Limb (tissue), 2 donors: ENCODE data around the gene PHYKPL.
"Not testable (repeated sequence)": the region's sequence is repeated elsewhere in the genome, so short reads cannot be mapped to it uniquely, and the experiment has no call there.

ENCODE experiments used
- DNase-seq, 2 donors: peaks; one replicate each; pipeline ENCODE4 v3.0.0-alpha.2; 2016; ENCODE audit errors: extremely low spot score in 2 of 2

PHYKPL gene

GRCh38 chr5:178207917-178208280 lies 24.7 kb downstream of the PHYKPL start:
- no peak for DNase-seq

GRCh38 chr5:178207183-178207916 lies 25.3 kb downstream of the PHYKPL start:
- no peak for DNase-seq

- DNase-seq: no peak
Observed at GRCh38 chr5:178206166-178207101, 26.2 kb downstream of the PHYKPL start.

GRCh38 chr5:178205749-178206047 lies 26.9 kb downstream of the PHYKPL start:
- no peak for DNase-seq

- peak; percentile 56 to 80 for DNase-seq
Observed at GRCh38 chr5:178204935-178205748, 27.5 kb downstream of the PHYKPL start.

GRCh38 chr5:178204182-178204934 lies 28.2 kb downstream of the PHYKPL start, which contains the start of gene HNRNPAB:
TSS of gene HNRNPAB (plus strand) at chr5:178204533. CDS start at chr5:178204838, 305 bp downstream.
- peak; percentile 95 to 98 for DNase-seq

- peak in 1 of 2 donors; percentile 2 for DNase-seq
Observed at GRCh38 chr5:178203670-178204181, 28.9 kb downstream of the PHYKPL start.

- DNase-seq: no peak
Observed at GRCh38 chr5:178202541-178202940, 30.1 kb downstream of the PHYKPL start.

- no peak for DNase-seq
Observed at GRCh38 chr5:178201927-178202235, 30.7 kb downstream of the PHYKPL start.

- no peak for DNase-seq
Observed at GRCh38 chr5:178201221-178201926, 31.2 kb downstream of the PHYKPL start.

- no peak for DNase-seq
Observed at GRCh38 chr5:178199581-178200434, 32.8 kb downstream of the PHYKPL start.

- no peak for DNase-seq
Observed at GRCh38 chr5:178198706-178199105, 33.9 kb downstream of the PHYKPL start.

- DNase-seq: not testable (repeated sequence)
Observed at GRCh38 chr5:178198151-178198550, 34.5 kb downstream of the PHYKPL start.

GRCh38 chr5:178196986-178197385 lies 35.6 kb downstream of the PHYKPL start:
- DNase-seq: no peak

GRCh38 chr5:178196281-178196812 lies 36.3 kb downstream of the PHYKPL start:
- no peak for DNase-seq

GRCh38 chr5:178194026-178194425 lies 38.6 kb downstream of the PHYKPL start:
- no peak for DNase-seq

GRCh38 chr5:178193251-178193809 lies 39.3 kb downstream of the PHYKPL start:
- no peak for DNase-seq

GRCh38 chr5:178192787-178193186 lies 39.8 kb downstream of the PHYKPL start:
- no peak for DNase-seq

- DNase-seq: no peak
Observed at GRCh38 chr5:178192244-178192643, 40.4 kb downstream of the PHYKPL start.
